ENCODE data around the gene RBM22. TPM values are rescaled to one million over a fixed set of nuclear protein-coding genes. Genes with fewer than 3 reads are reported as not detected.
"Not testable (repeated sequence)": the region's sequence is repeated elsewhere in the genome, so short reads cannot be mapped to it uniquely, and the experiment has no call there.

Gene RBM22
- total and polyA plus RNA-seq, 2 of the 8 experiments (the other 6 are each of a cell fraction or from before 2014, with no cell fraction given) = 20.8 to 33.9 TPM

DNA sequence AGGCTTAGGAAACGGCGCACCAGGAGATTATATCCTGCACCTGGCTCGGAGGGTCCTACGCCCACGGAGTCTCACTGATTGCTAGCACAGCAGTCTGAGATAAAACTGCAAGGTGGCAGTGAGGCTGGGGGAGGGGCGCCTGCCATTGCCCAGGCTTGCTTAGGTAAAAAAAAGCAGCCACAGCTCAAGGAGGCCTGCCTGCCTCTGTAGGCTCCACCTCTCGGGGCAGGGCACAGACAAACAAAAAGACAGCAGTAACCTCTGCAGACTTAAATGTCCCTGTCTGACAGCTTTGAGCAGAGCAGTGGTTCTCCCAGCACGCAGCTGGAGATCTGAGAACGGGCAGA is 42.3 kb upstream of the RBM22 start:
- H2AFZ ChIP-seq (ENCODE audit: low read length); H2BK20ac ChIP-seq (ENCODE audit: low read length); H3K56ac ChIP-seq (replicated peaks; ENCODE audit: insufficient read length, low read depth, low read length); H3K4me1 ChIP-seq (replicated peaks in 1 of 4; ENCODE audit: control insufficient read depth in 3 of 4, insufficient read depth in 4 of 4, low read length in 3 of 4); H3K27ac ChIP-seq (ENCODE audit: low read depth, low read length); DNase-seq (ENCODE audit: low read depth in 1 of 2, low spot score in 2 of 2); H3K23ac ChIP-seq (ENCODE audit: insufficient read length); H3K18ac ChIP-seq (ENCODE audit: extremely low read depth, low read length); H2BK120ac ChIP-seq (replicated peaks; ENCODE audit: low read depth, low read length); H3K79me2 ChIP-seq (ENCODE audit: control insufficient read depth in 1 of 2, insufficient read depth in 2 of 2, low read length in 2 of 2); FAIRE-seq; H2AK5ac ChIP-seq (ENCODE audit: low read depth, low read length); H3K9ac ChIP-seq (replicated peaks in 1 of 4; ENCODE audit: extremely low read depth in 1 of 4, low read depth in 3 of 4, low read length in 3 of 4); H3K4me3 ChIP-seq (ENCODE audit: extremely low read depth in 1 of 4, insufficient read depth in 2 of 4, low read depth in 3 of 4, low read length in 4 of 4); H4K5ac ChIP-seq (ENCODE audit: insufficient read length, low read depth, low read length); H3K27me3 ChIP-seq (replicated peaks in 1 of 4; ENCODE audit: control insufficient read depth in 3 of 4, extremely low read depth in 1 of 4, insufficient read depth in 3 of 4, low read length in 3 of 4); H3K4me2 ChIP-seq (ENCODE audit: insufficient read depth in 1 of 2, low read depth in 2 of 2, low read length in 2 of 2); H3K36me3 ChIP-seq (ENCODE audit: control insufficient read depth in 2 of 4, insufficient read depth in 4 of 4, low read length in 3 of 4); H3K79me1 ChIP-seq (ENCODE audit: low read depth, low read length); H4K20me1 ChIP-seq (replicated peaks in 1 of 2; ENCODE audit: control insufficient read depth in 1 of 2, insufficient read depth in 2 of 2, low read length in 2 of 2); H3K4ac ChIP-seq (replicated peaks; ENCODE audit: insufficient read length, low read depth, low read length); POLR2A ChIA-PET (ENCODE audit: partially characterized antibody); H2BK12ac ChIP-seq (ENCODE audit: low read depth, low read length); H4K8ac ChIP-seq (ENCODE audit: extremely low read depth, insufficient read depth, low read length); H2BK5ac ChIP-seq (ENCODE audit: low read depth, low read length); H4K91ac ChIP-seq (replicated peaks; ENCODE audit: insufficient read length, low read length); H3K14ac ChIP-seq (ENCODE audit: insufficient read length); H2BK15ac ChIP-seq (ENCODE audit: low read length); H3K23me2 ChIP-seq (ENCODE audit: low read depth, low read length): not testable (repeated sequence)
- CTCF ChIA-PET (ENCODE audit: partially characterized antibody) = interaction anchor here (1.0 kb wide), 1 partner anchor 8 kb away, joined by 4 read pairs; no protein-coding TSS in a partner anchor
- WGBS, 2 experiments (ENCODE audit: extremely low coverage in 1 of 2, insufficient coverage in 1 of 2, insufficient read length in 1 of 2, insufficient replicate concordance in 2 of 2, low coverage in 1 of 2, low lambda C conversion rate in 2 of 2, missing lambda C conversion rate in 1 of 2) = 98% methylated on average over 9 of the region's 9 CpGs; no CpG with 5 or more reads in 1 of the 2 experiments
- peaks cover 0 to 10% of the 10 kb centered on the region in 2 experiments; a peak in 1 of 4 replicates for H3K9me3 ChIP-seq (ENCODE audit: insufficient read depth in 2 of 2, low read depth in 1 of 2, low read length in 1 of 2)

DNA sequence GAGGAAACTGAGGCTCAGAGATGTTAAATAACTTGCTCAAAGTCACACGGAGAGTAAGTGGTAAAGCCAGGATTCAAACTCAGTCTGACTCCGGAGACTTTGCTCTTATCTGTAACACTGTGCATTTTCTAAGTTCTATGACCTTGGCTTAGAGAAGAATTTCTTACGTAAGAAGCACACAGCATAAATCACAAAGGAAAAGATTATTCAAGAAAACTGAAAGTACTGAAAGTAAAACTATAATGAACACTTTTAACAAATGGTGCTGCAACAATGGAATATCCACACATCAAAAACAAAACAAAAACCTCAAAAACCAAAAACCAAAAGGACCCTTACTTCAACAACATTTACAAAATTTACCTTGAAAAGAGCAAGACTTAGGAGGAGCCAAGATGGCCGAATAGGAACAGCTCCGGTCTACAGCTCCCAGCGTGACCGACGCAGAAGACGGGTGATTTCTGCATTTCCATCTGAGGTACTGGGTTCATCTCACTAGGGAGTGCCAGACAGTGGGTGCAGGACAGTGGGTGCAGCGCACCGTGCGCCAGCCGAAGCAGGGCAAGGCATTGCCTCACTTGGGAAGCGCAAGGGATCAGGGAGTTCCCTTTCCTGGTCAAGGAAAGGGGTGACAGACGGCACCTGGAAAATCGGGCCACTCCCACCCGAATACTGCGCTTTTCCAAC is 41.7 kb upstream of the RBM22 start:
- WGBS, 2 experiments (ENCODE audit: extremely low coverage in 1 of 2, insufficient coverage in 1 of 2, insufficient read length in 1 of 2, insufficient replicate concordance in 2 of 2, low coverage in 1 of 2, low lambda C conversion rate in 2 of 2, missing lambda C conversion rate in 1 of 2) = 81% methylated on average over 18 of the region's 18 CpGs; no CpG with 5 or more reads in 1 of the 2 experiments
- H3K27ac ChIP-seq (ENCODE audit: low read depth, low read length); H3K79me1 ChIP-seq (ENCODE audit: low read depth, low read length); H2AK5ac ChIP-seq (ENCODE audit: low read depth, low read length); H4K20me1 ChIP-seq (replicated peaks in 1 of 2; ENCODE audit: control insufficient read depth in 1 of 2, insufficient read depth in 2 of 2, low read length in 2 of 2); H2BK12ac ChIP-seq (ENCODE audit: low read depth, low read length); H3K56ac ChIP-seq (replicated peaks; ENCODE audit: insufficient read length, low read depth, low read length); H4K91ac ChIP-seq (replicated peaks; ENCODE audit: insufficient read length, low read length); H3K23ac ChIP-seq (ENCODE audit: insufficient read length); H2BK20ac ChIP-seq (ENCODE audit: low read length); H3K9ac ChIP-seq (replicated peaks in 1 of 4; ENCODE audit: extremely low read depth in 1 of 4, low read depth in 3 of 4, low read length in 3 of 4); FAIRE-seq; H3K4me1 ChIP-seq (replicated peaks in 1 of 4; ENCODE audit: control insufficient read depth in 3 of 4, insufficient read depth in 4 of 4, low read length in 3 of 4); H3K4me3 ChIP-seq (ENCODE audit: extremely low read depth in 1 of 4, insufficient read depth in 2 of 4, low read depth in 3 of 4, low read length in 4 of 4); H3K18ac ChIP-seq (ENCODE audit: extremely low read depth, low read length); H2BK5ac ChIP-seq (ENCODE audit: low read depth, low read length); H3K4me2 ChIP-seq (ENCODE audit: insufficient read depth in 1 of 2, low read depth in 2 of 2, low read length in 2 of 2); H2BK120ac ChIP-seq (replicated peaks; ENCODE audit: low read depth, low read length); DNase-seq (ENCODE audit: low read depth in 1 of 2, low spot score in 2 of 2); CTCF ChIA-PET (ENCODE audit: partially characterized antibody); H2BK15ac ChIP-seq (ENCODE audit: low read length); H2AFZ ChIP-seq (ENCODE audit: low read length); H3K4ac ChIP-seq (replicated peaks; ENCODE audit: insufficient read length, low read depth, low read length); H3K27me3 ChIP-seq (replicated peaks in 1 of 4; ENCODE audit: control insufficient read depth in 3 of 4, extremely low read depth in 1 of 4, insufficient read depth in 3 of 4, low read length in 3 of 4); H4K8ac ChIP-seq (ENCODE audit: extremely low read depth, insufficient read depth, low read length); H4K5ac ChIP-seq (ENCODE audit: insufficient read length, low read depth, low read length); H3K23me2 ChIP-seq (ENCODE audit: low read depth, low read length); POLR2A ChIA-PET (ENCODE audit: partially characterized antibody); H3K36me3 ChIP-seq (ENCODE audit: control insufficient read depth in 2 of 4, insufficient read depth in 4 of 4, low read length in 3 of 4); H3K14ac ChIP-seq (ENCODE audit: insufficient read length): not testable (repeated sequence)
- Histone ChIP-seq H3K79me2 (ENCODE audit: control insufficient read depth in 1 of 2, insufficient read depth in 2 of 2, low read length in 2 of 2) (peaks cover 0 to 12% of the 10 kb centered on the region in 2 experiments; a peak in 2 of 4 replicates), H3K9me3 (ENCODE audit: insufficient read depth in 2 of 2, low read depth in 1 of 2, low read length in 1 of 2) (peaks cover 0 to 10% of the 10 kb centered on the region in 2 experiments; a peak in 1 of 4 replicates)

All from H1 (cell line).